ES-I3 (cell line): ENCODE results near the gene LETM1.

ENCODE experiments used
- H3K36me3 ChIP-seq: 2 replicates; pipeline ENCODE4 v1.6.1; 2013; ENCODE audit warnings: mild to moderate bottlenecking, low read length, control low read depth, moderate library complexity; ENCODE audit not compliant: insufficient read depth
- H3K4me1 ChIP-seq: 2 replicates; pipeline ENCODE4 v1.6.1; 2013; ENCODE audit warnings: mild to moderate bottlenecking, control low read depth, low read length; ENCODE audit not compliant: insufficient read depth
- H3K9ac ChIP-seq: 2 replicates; pipeline ENCODE4 v1.6.1; 2013; ENCODE audit warnings: low read depth, mild to moderate bottlenecking, low read length, moderate library complexity
- H3K9me3 ChIP-seq: 2 replicates; pipeline ENCODE4 v1.6.1; 2013; ENCODE audit warnings: mild to moderate bottlenecking, low read length, moderate library complexity; ENCODE audit not compliant: control insufficient read depth, insufficient read depth

LETM1 gene

DNA sequence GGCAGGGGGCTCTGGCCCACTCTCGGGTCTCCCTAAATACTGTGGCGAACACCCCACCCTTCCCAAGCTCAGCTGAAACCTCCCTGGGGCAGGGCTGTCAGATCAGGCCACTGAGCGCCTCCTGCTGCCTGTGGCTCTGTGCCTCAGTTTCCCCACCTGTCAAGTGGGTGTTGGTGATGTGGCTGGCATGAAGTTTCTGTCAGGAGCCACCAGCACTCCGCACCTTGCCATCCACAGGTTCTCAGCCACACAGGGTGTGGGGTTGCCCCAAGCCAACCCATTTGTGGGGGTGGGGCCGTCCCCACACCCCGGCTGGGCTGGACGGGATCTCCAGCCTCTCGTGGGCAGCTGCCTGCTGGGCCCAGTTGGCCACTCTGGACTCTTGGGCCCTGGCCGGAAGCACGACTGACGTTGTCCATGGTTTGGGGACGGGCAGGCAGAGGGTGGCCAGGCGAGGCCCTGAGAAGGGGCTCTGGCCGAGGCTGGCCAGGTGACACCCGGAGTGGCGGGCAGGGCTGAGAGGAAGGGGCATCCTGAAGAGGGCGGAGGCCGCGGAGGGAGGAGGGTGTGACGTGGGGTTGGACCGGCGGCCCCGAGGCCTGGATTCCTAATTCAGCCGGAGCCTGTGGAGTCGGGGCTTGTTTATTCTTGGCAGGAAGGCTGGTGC lies 68.4 kb downstream of the LETM1 start:
- H3K9ac ChIP-seq, result no peak overlapping the region

DNA sequence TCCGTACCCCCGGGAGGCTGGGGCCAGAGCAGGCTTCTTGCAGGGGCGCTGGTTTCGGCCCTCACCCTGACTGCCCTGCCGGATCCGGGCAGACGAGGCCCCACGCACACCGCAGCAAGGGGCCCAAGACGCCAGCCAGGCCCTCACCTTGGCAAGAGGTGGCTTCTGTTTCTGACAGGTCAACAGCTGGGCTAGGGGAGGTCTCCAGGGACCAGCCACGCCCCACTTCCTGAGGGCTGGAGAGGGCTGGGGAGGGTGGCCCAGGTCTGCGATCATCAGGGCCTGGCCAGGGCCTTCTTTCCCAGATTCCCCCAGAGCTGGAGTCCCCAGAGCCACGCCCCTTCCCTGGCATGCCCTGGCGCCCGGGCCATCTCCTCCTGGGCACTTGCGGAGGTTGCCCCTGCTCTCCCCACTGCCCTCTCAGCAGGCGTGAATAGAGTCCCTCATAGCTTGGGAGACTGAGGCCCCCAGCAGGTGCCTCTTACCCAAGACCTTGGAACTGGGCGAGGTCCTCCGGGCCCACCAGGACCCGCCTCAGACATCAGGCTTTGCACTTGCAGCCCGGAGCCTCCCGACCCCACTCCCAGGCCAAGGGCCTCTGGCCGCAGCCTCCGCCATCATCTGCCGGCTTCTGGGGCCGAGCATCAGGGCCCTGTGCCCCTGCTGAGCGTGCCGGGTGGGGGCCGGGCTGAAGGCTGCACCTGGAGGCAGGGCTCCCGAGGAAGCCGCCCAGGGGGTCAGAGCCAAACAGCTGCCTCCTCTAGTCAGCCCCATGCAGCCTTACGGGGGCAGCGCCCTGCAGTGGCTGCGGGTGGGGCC lies 69.2 kb downstream of the LETM1 start:
- Histone ChIP-seq H3K36me3 (no peaks in the 10 kb centered on the region), H3K9me3 (no peaks in the 10 kb centered on the region), H3K4me1 (peaks cover 12% of the 10 kb centered on the region; the same call in 1 of the 2 replicates), H3K9ac (no peak overlapping the region)

More for the DNA sequence above, 68.4 kb downstream of the LETM1 start:
- H3K4me1 ChIP-seq, result peaks cover 8% of the 10 kb centered on the region; the same call in 1 of the 2 replicates
- H3K9me3 ChIP-seq, result no peaks in the 10 kb centered on the region
- no peaks in the 10 kb centered on the region for H3K36me3 ChIP-seq

DNA sequence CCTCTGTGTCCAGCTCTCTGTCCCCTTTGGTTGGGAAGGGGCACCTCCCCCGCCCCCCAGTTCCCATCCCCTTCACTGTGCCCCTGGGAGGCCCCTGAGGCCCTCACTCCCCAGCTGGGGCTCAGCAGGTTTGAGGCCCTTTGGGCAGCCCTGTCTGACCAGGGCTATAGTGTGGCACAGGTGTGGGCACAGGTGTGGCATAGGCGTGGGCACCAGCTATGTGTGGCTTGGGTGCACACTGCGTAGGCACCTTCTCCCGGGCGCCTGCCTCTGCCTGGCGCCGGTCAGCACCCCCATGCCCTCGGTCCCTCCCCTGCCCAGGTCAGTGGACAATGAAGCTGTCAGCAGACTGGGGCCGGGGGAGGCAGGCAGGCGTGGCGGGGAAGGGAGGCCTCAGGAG lies 70.4 kb downstream of the LETM1 start:
- Histone ChIP-seq H3K4me1 (peaks cover 12% of the 10 kb centered on the region; the same call in 1 of the 2 replicates), H3K9ac (no peak overlapping the region), H3K36me3 (no peaks in the 10 kb centered on the region), H3K9me3 (no peaks in the 10 kb centered on the region)

DNA sequence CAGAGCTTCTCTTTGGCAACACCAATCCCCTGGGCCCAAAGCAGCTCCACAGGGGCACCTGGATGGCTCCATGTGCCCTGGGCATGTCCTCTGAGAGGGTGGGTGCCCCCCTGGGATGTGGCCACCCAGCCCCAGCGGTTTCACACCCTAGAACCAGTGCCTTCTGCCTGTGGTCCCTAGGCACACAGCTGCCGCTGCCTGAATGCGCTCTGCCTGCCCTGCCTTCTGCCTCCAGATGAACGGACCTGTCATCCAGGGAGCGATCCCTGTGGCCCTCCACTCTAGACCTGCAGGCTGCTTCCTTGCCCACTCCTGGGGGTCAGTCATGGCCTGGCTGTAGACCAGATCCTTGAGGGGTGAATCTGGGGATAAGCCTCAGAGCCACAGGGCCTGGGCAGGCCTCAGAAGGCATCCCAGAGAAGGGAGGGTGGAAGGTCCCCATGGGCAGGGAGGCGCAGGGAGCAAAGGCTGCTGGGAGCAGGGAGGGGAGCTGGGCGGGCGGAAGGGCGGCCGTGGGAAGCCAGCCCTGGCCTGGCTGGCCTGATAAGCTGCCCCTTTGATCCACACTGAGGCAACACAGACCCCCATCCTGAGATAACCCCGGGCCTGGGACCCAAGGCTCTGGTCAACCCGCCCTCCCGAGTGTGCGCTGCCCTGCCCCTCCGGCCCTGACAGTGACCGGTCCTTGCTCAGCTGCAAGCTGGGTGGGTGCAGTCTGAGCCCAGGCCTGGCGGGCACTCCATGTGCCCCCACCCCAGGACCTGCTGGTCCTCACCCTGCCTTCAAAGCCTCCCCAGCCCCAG lies 71.0 kb downstream of the LETM1 start:
- peaks cover 12% of the 10 kb centered on the region; the same call in 1 of the 2 replicates for H3K4me1 ChIP-seq
- no peaks in the 10 kb centered on the region for H3K9me3 ChIP-seq
- H3K9ac ChIP-seq, result no peak overlapping the region
- no peaks in the 10 kb centered on the region for H3K36me3 ChIP-seq

DNA sequence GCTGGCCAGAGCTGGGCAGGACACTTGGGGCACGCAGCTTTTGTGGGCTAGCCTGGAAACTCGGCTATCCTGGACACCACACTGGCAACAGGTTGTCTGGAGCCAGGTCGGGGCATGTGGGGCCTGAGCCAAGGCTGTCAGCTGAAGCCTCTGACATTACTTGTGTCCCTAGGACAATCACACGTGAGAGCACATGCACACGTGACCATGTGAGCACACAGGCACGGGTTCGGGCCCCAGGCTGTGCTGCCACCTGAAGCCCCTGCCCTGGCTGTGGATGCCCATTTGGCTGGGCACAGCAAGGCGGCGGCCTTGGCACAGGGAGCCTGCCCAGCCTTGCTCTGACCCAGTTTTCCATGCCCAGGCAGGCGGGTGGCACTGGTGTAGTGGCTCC lies 71.6 kb downstream of the LETM1 start:
- H3K4me1 ChIP-seq, result peaks cover 15% of the 10 kb centered on the region; the same call in 1 of the 2 replicates
- no peak overlapping the region for H3K9ac ChIP-seq

DNA sequence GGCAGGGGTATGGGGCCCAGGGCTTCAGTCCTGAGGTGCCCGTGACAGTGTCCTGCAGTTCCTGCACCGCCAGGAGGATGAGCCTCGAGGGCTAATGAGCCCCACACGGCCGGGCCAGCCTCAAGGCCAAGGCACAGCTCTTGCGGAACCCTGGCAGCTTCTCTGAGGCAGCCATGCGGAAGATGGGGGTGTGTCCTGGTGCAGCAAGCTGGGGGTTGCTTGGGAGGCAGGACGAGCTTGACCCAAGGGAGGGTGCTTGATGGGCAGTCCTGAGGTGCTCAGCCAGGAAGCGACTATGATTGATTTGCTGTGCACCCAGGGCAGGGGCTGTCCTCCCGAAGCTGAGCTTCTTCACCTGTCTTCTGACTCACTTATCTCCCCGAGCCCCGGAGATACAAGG lies 72.0 kb downstream of the LETM1 start:
- no peak overlapping the region for H3K9ac ChIP-seq
- H3K9me3 ChIP-seq, result no peaks in the 10 kb centered on the region
- H3K36me3 ChIP-seq, result no peaks in the 10 kb centered on the region
- peaks cover 16% of the 10 kb centered on the region; the same call in 1 of the 2 replicates for H3K4me1 ChIP-seq

More for the DNA sequence above, 71.6 kb downstream of the LETM1 start:
- no peaks in the 10 kb centered on the region for H3K36me3 ChIP-seq
- H3K9me3 ChIP-seq, result no peaks in the 10 kb centered on the region

DNA sequence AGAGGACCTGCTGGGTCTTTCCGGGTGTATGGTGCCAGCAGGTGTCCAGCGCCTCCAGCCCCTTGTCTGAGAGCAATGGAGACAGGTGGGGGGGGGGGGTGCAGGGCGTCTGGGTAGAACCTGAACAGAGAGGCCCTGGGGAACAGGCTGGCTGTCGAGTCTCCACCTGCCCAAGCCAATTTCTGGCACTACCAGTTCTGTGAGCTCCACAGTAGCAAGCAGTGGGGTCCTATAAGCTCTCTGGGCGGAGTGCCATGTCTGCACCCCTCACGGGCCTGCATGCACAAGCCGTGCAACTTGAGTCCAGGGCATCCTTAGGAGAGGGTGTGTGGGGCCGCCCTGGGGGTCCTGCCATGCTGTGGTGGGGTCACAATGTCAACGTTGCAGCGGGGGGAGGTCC lies 72.9 kb downstream of the LETM1 start:
- no peak overlapping the region for H3K9ac ChIP-seq
- no peaks in the 10 kb centered on the region for H3K36me3 ChIP-seq
- peaks cover 22% of the 10 kb centered on the region; the same call in 1 of the 2 replicates for H3K4me1 ChIP-seq
- H3K9me3 ChIP-seq, result no peaks in the 10 kb centered on the region

DNA sequence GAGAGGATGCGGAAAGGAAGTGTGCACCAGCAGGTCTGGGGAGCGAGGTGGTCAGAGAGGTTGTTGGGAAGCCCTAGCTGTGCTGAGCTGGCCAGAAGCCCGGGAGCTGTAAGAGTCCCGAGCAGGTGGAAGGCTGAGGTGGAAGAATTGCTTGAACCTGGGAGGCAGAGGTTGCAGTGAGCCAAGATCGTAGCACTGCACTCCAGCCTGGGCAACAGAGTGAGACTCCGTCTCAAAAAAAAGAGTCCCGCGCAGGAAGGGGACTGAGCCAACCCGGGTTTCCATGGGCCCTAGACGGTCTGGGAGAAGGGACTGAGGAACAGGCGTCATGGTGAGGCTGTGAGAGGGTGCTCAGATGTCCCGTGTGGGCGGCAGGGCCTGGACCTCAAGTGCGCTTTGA lies 75.5 kb downstream of the LETM1 start:
- H3K4me1 ChIP-seq, result peaks cover 29% of the 10 kb centered on the region
- no peaks in the 10 kb centered on the region for H3K9me3 ChIP-seq
- H3K9ac ChIP-seq, result no peak overlapping the region
- H3K36me3 ChIP-seq, result no peaks in the 10 kb centered on the region

DNA sequence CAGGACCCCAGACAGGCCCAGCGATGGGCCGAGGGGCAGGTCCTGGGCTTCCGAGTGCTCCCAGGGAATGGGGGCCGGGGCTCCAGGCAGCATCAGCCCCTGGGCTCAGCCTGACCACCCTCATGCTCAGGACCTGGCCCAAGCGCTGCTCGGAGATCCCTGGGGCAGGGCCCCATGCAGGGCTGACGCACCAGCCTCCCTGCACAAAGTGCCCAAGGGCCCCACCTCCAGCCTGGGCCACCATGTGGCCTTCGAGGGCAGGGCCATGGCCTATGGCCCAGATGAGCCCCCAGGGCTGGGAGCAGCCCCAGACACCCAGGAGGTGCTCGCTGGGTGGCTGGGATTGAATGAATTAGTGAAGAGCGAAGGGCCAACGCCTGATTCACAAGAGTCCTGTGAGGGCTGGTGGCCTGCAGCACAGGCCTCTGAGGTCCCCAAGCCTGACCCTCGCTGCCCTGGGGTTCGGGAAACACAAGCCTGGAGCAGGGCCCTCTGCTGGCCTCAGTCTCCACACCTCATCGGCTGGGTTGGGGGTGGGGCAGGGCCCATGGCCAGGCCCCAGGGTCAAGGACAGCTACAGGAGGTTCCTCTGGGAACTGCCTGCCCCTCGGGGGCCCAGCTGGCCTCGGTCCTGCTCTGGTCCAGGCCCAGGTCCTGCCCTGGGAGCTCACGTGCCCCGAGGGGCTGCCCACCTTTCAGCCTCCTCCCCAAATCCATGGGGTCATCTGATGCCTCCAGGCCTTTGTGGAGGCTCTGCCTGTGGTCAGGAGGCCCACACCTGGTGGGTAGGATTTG lies 76.2 kb downstream of the LETM1 start:
- peaks cover 29% of the 10 kb centered on the region for H3K4me1 ChIP-seq
- no peaks in the 10 kb centered on the region for H3K9me3 ChIP-seq
- no peak overlapping the region for H3K9ac ChIP-seq

DNA sequence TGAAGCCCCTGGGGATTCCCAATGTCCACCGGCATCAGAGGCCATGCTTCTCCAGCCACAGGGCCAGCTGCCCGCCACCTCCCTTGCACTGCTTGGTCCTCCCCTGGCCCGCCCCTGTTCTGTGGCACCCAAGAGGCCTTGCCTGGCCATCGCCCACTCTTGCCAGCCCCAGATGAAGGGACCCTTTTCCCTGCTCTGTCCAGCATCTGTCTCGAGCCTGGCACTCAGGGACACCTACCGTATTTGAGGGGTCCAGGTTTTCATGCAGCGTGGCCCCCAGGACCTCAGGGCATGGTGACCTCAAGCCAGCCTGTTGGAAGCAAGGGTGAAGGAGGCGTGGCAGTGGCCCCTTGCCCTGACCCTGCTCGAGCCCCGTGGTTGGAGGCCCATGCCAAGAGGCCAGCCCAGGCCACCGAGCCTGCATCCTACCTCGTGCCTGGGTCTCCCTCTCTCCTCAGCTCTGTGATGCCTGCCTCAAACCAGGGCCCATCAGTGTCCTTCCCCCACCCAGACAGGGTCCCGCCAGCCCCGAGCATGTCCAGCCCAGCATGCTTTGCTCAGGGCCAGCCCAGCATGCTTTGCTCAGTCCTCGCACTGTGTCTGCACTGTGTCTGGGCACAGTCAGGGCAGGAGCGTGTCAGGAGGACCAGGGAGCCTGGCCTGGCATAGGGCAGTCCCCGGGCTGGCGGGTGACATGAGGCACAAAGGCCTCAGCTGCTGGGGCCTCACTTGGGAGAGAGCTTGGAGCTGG lies 77.1 kb downstream of the LETM1 start:
- peaks cover 29% of the 10 kb centered on the region for H3K4me1 ChIP-seq
- H3K9me3 ChIP-seq, result no peaks in the 10 kb centered on the region
- H3K9ac ChIP-seq, result no peak overlapping the region
- no peaks in the 10 kb centered on the region for H3K36me3 ChIP-seq

More for the DNA sequence above, 76.2 kb downstream of the LETM1 start:
- H3K36me3 ChIP-seq, result no peaks in the 10 kb centered on the region

DNA sequence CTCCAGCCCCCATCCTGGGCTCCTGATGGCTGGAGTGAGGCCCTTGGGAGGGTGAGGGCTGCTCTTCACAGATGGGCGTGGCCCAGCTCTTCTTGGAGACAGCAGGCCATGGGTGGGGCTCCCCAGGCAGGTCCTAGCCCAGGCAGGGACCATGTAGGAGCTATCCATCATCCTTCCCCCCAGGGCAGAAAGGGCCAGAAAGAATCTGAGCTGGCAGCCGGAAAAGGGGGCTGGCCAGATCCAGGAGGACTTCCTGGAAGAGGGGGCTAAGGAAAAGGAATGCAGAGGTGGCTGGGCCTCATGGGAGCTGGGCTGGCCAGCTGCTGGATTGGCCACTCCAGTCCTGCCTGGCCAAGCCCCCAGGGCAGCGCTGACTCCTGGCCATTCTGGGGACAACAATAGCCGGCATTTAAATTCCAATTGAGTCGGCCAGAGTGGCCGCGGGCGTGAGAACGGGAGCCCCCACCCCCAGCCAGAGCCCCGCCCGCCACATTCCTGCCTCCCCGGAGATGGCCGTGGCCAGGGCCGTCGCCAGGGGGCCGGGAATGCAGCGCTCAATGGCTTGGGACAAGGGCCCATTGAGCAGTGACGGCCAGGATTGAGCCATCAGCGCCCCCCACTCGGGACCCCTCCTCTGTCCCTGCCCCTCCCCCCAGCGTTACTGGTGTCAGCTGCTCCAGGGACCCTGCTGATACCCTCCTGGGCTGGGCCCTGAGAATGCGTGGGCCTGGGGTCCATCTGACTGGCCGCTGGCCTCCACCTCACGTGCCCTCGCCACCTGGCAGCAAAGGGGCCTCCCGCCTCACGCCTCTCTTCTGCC lies 77.9 kb downstream of the LETM1 start:
- Histone ChIP-seq H3K9ac (no peak overlapping the region), H3K36me3 (no peaks in the 10 kb centered on the region), H3K9me3 (no peaks in the 10 kb centered on the region), H3K4me1 (peaks cover 29% of the 10 kb centered on the region)

DNA sequence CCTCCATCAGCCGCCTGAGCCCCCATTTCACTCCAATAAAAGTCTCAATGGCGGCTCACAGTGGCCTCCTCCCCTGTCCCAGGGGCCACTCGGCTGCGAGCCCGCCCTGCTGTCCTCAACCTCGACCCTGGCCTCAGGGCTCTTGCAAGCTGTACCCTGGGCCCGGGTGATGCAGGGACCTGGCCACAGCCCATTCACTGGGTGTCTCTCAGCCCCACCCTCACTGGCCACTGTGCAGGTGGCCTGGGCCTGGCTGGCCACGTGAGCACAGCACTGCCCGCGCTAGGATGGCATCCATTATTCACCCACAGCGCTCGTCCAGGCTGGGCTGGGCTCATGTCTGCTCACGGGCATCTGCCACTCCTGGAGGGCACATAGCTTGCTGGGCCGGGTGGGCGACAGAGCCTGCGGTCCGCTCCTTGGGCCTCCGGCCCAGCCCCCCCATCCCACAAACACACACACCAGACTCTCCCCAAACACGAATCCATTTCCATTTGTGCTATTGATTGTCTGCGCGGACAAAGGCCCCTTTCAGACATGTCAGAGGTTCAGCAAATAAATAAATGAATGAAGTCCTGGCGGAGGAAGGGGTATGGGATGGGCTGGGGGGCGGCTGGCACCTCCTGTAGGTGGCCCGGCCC lies 79.3 kb downstream of the LETM1 start:
- H3K36me3 ChIP-seq, result no peaks in the 10 kb centered on the region
- peaks cover 25% of the 10 kb centered on the region for H3K4me1 ChIP-seq
- H3K9ac ChIP-seq, result no peak overlapping the region
- no peaks in the 10 kb centered on the region for H3K9me3 ChIP-seq
